Nephron (organoid): ENCODE data around the gene INSR.

Experiments used
- H3K27ac Mint-ChIP-seq, 3 experiments: 2 replicates each; pipeline ENCODE4 v1.8.0; 2020; ENCODE audit warnings: mixed read lengths in 3 of 3, mild to moderate bottlenecking in 2 of 3, moderate library complexity in 1 of 3
- H3K27me3 Mint-ChIP-seq: 2 replicates; pipeline ENCODE4 v1.8.0; 2021; ENCODE audit warnings: low read depth, mild to moderate bottlenecking, moderate library complexity, mixed read lengths
- H3K36me3 Mint-ChIP-seq: 2 replicates; pipeline ENCODE4 v1.8.0; 2020; ENCODE audit warnings: low read depth, mixed read lengths
- H3K4me1 Mint-ChIP-seq: 2 replicates; pipeline ENCODE4 v1.8.0; 2020; ENCODE audit warnings: mixed read lengths
- H3K4me3 Mint-ChIP-seq, 3 experiments: 2 replicates each; pipeline ENCODE4 v1.8.0; 2020; ENCODE audit warnings: mild to moderate bottlenecking in 3 of 3, mixed read lengths in 3 of 3, moderate library complexity in 2 of 3
- H3K9me3 Mint-ChIP-seq: 2 replicates; pipeline ENCODE4 v1.8.0; 2020; ENCODE audit warnings: mixed read lengths
- CTCF ChIP-seq, 3 experiments: fragments of 200-600 bp; sonication (generic); IDR thresholded peaks; one replicate each; pipeline ENCODE4 v1.5.0; 2021; ENCODE audit warnings: antibody characterized with exemption in 3 of 3; ENCODE audit not compliant: unreplicated experiment in 3 of 3

INSR gene

GRCh38 chr19:7106711-7107657, 187.2 kb downstream of the INSR start:
- Mint-ChIP-seq H3K27me3 (no peaks in the 10 kb centered on the region), H3K27ac (no peak overlapping the region), H3K9me3 (peaks cover 3% of the 10 kb centered on the region), H3K4me1 (peaks cover 4% of the 10 kb centered on the region), H3K36me3 (no peaks in the 10 kb centered on the region), H3K4me3 (no peak overlapping the region)
- TF ChIP-seq CTCF (IDR thresholded peaks at IDR 0.05; ENCODE audit: unreplicated experiment in 3 of 3) = no peak

- peaks cover 4% of the 10 kb centered on the region for H3K4me1 Mint-ChIP-seq
- no peak overlapping the region for H3K27ac Mint-ChIP-seq
- H3K36me3 Mint-ChIP-seq = no peaks in the 10 kb centered on the region
- peaks cover 3% of the 10 kb centered on the region for H3K9me3 Mint-ChIP-seq
- TF ChIP-seq CTCF (IDR thresholded peaks at IDR 0.05; ENCODE audit: unreplicated experiment in 3 of 3) = no peak
- no peaks in the 10 kb centered on the region for H3K27me3 Mint-ChIP-seq
- no peak overlapping the region for H3K4me3 Mint-ChIP-seq
Observed at GRCh38 chr19:7104747-7105447, 189.3 kb downstream of the INSR start.

- no peak for TF ChIP-seq CTCF (IDR thresholded peaks at IDR 0.05; ENCODE audit: unreplicated experiment in 3 of 3)
- Mint-ChIP-seq H3K9me3 (peaks cover 12% of the 10 kb centered on the region), H3K4me3 (peak overlapping the region; percentile 59 to 73 (median 72)), H3K27me3 (no peaks in the 10 kb centered on the region), H3K36me3 (peaks cover 10% of the 10 kb centered on the region), H3K4me1 (peaks cover 4% of the 10 kb centered on the region), H3K27ac (peak overlapping the region in 2 of 3 experiments; percentile 47 to 66)
Observed at GRCh38 chr19:7101498-7102253, 192.5 kb downstream of the INSR start.

- no peak for TF ChIP-seq CTCF (IDR thresholded peaks at IDR 0.05; ENCODE audit: unreplicated experiment in 3 of 3)
- peaks cover 30% of the 10 kb centered on the region for H3K36me3 Mint-ChIP-seq
- peak overlapping the region; percentile 95 to 99 (median 95) for H3K27ac Mint-ChIP-seq
- H3K4me3 Mint-ChIP-seq = peak overlapping the region; percentile 85 to 92 (median 91)
- peaks cover 4% of the 10 kb centered on the region for H3K4me1 Mint-ChIP-seq
- H3K27me3 Mint-ChIP-seq = no peaks in the 10 kb centered on the region
- peaks cover 30% of the 10 kb centered on the region for H3K9me3 Mint-ChIP-seq
Observed at GRCh38 chr19:7099597-7099921, 194.7 kb downstream of the INSR start.

- Mint-ChIP-seq H3K27me3 (no peaks in the 10 kb centered on the region), H3K36me3 (peaks cover 32% of the 10 kb centered on the region), H3K9me3 (peaks cover 32% of the 10 kb centered on the region), H3K4me1 (peaks cover 4% of the 10 kb centered on the region), H3K27ac (peak overlapping the region; percentile 95 to 99 (median 95)), H3K4me3 (peak overlapping the region; percentile 85 to 92 (median 91))
- no peak for TF ChIP-seq CTCF (IDR thresholded peaks at IDR 0.05; ENCODE audit: unreplicated experiment in 3 of 3)
Observed at GRCh38 chr19:7098701-7099596, 195.3 kb downstream of the INSR start.
